Spleen (tissue), 11 donors: ENCODE results near the gene CSMD2. TPM values are rescaled to one million over a fixed set of nuclear protein-coding genes. Genes with fewer than 3 reads are reported as not detected.

Source experiments
- DNase-seq: peaks from one replicate; pipeline ENCODE4 v3.0.0-alpha.2; 2020
- H3K27ac ChIP-seq, 8 donors: fragments of 200-600 bp; sonication (generic) in 7 of 8; 1 replicate in 4 of 8; 2 replicates in 4 of 8; pipeline versions ENCODE4 v1.5.0 to v1.8.0; 2016 to 2021; ENCODE audit warnings: inconsistent platforms in 4 of 8, mild to moderate bottlenecking in 4 of 8, moderate library complexity in 1 of 8
- H3K27me3 ChIP-seq, 7 donors: fragments of 200-600 bp; sonication (generic) in 6 of 7; replicated peaks in 1 of 7; 1 replicate in 4 of 7; 2 replicates in 3 of 7; pipeline versions ENCODE4 v1.5.0 to v1.8.0; 2016 to 2021; ENCODE audit warnings: inconsistent platforms in 3 of 7, mild to moderate bottlenecking in 1 of 7
- H3K36me3 ChIP-seq, 6 donors: fragments of 200-600 bp; sonication (generic) in 5 of 6; 1 replicate in 4 of 6; 2 replicates in 2 of 6; pipeline versions ENCODE4 v1.5.0 to v1.8.0; 2016 to 2021; ENCODE audit warnings: inconsistent platforms in 2 of 6
- H3K4me1 ChIP-seq, 6 donors: fragments of 200-600 bp; sonication (generic) in 5 of 6; 1 replicate in 3 of 6; 2 replicates in 3 of 6; pipeline versions ENCODE4 v1.5.0 to v1.8.0; 2016 to 2021; ENCODE audit warnings: inconsistent platforms in 3 of 6
- H3K4me3 ChIP-seq, 8 donors: fragments of 200-600 bp; sonication (generic) in 7 of 8; 1 replicate in 4 of 8; 2 replicates in 4 of 8; pipeline versions ENCODE4 v1.5.0 to v1.8.0; 2016 to 2021; ENCODE audit warnings: inconsistent platforms in 4 of 8, mild to moderate bottlenecking in 4 of 8, moderate library complexity in 2 of 8
- H3K9me3 ChIP-seq, 8 donors: fragments of 200-600 bp; sonication (generic) in 7 of 8; 1 replicate in 4 of 8; 2 replicates in 4 of 8; pipeline versions ENCODE4 v1.5.0 to v1.8.0; 2016 to 2021; ENCODE audit warnings: inconsistent platforms in 4 of 8
- CTCF ChIP-seq, 11 experiments: fragments of 200-600 bp in 7 of 11; fragments of 450-650 bp in 4 of 11; sonication (generic) in 4 of 11; IDR thresholded peaks in 8 of 11; conservative IDR thresholded peaks in 3 of 11; 1 replicate in 7 of 11; 2 replicates in 4 of 11; pipeline versions ENCODE4 v1.4.0 to v1.8.0; 2016 to 2021; ENCODE audit warnings: antibody characterized with exemption in 11 of 11, inconsistent platforms in 4 of 11, mild to moderate bottlenecking in 1 of 11
- POLR2A ChIP-seq, 3 donors: fragments of 450-650 bp; IDR thresholded peaks; one replicate each; pipeline ENCODE4 v1.5.1; 2017; ENCODE audit warnings: antibody characterized with exemption in 3 of 3, mild to moderate bottlenecking in 1 of 3
- POLR2AphosphoS5 ChIP-seq, 3 donors: sonication (generic); formaldehyde crosslinking; IDR thresholded peaks; one replicate each; pipeline ENCODE4 v1.5.1; 2017; ENCODE audit warnings: antibody characterized with exemption in 3 of 3
- WGBS, 5 donors: extraction: QIAGEN DNeasy Blood & Tissue Kit in 3 of 5; methylation state at CpG; one replicate each; pipeline versions ENCODE4 v1.1.5 to v1.1.7; 2013 to 2018; 5-methylcytosine and 5-hydroxymethylcytosine counted together
- intact Hi-C: fragments of 100-400 bp; cut with DNase I; formaldehyde crosslinking; loops from one replicate; pipeline ENCODE4 v1.15.0; 2023; ENCODE audit warnings: low total_unique reads
- polyA plus RNA-seq, 3 donors: library from polyadenylated mRNA; stranded (reverse); fragments of 200-250 nt; gene quantifications; one replicate each; pipeline ENCODE4 v1.2.1, GENCODE V29; 2013
- total RNA-seq, 7 donors: library from RNA; depleted of rRNA in 3 of 7; stranded (reverse); fragments of >200 nt in 3 of 7; fragmentation: NEBNext Ultra II Directional in 4 of 7; extraction: Animal tissue kit (Norgen Biotek cat#: 25700) in 4 of 7; gene quantifications; one replicate each; pipeline versions ENCODE4 v1.1.0 to v1.2.1, GENCODE V29; 2016 to 2021
- donor health status: healthy with polysubstance abuse.
- donor health status: DM: no; HTN: no; CAD: no; lungs with moderate emphysema.
- donor health status: DM: no; HTN: no; CAD: no.
- donor health status: Bipolar disorder and iron deficiency.
- donor health status: healthy.
- donor health status: DM: no; HTN: no; CAD: no.
- donor health status: DM: yes; HTN: yes; CAD: no.

Gene CSMD2
- total and polyA plus RNA-seq, 10 donors: 0.12 to 2.7 (median 0.96) TPM

DNA sequence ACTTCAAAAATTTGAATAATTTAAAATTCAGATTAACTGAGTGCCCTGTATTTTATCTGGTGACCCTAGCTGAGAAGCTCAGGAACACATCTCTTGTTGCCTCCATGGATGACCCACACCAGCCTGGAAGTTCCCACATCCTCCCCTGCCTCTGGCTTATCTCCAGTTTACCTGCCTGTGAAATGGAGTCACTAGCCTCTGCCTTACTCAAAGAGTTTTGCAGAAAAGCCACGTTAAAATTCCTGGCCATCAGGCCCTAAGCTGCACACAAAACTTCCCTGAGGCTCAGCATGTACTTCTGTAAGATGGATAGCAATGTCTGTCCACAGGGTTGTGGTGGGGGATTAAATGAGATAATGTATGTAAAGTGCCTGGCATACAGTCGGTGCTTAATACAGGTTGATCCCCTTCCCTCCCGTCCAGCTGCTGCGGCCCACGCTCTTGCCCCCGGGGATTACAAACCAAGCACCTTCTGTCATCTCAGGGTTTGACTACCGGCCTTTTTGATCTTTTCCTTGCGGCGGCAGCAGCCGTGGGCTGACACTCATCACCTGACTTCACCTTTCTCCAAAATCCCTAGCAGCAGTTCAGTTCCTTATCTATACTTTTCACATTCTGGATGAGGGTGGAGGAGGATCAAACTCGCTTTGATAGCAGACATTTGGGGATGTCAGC, 136.5 kb downstream of the CSMD2 start:
- intact Hi-C loops: no loop called here
- H3K36me3 ChIP-seq: no peaks in the 10 kb centered on the region
- H3K27me3 ChIP-seq: peaks cover 0 to 40% (median 0%) of the 10 kb centered on the region in 7 donors
- WGBS, 5 donors: 69 to 84% (median 81%) methylated on average over 11 of the region's 11 CpGs
- H3K4me1 ChIP-seq: no peaks in the 10 kb centered on the region
- DNase-seq: no peak
- no peak overlapping the region for H3K4me3 ChIP-seq
- TF ChIP-seq POLR2A (IDR thresholded peaks at IDR 0.05): no peak
- H3K27ac ChIP-seq: no peak overlapping the region
- no peaks in the 10 kb centered on the region for H3K9me3 ChIP-seq

DNA sequence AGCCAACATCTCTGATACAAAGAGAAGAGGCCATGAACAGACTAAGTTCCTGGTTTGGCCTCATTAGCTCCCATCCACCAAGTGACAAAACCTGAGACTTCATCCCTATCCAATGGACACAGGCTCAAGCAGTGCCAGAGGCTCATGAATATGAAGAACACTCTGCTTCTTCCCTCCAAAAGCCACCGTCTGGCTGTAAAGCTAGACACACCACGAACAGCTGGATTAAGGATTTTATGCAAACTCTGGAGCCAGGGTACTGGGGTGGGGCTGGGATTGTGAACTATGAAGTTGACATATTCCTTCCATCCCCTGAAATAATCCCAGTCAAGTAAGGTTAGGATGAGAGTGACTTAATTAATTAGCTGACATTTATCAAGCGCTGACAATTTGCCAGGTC, 139.4 kb downstream of the CSMD2 start:
- DNase-seq: no peak
- H3K4me1 ChIP-seq: no peaks in the 10 kb centered on the region
- no peak overlapping the region for H3K4me3 ChIP-seq
- H3K9me3 ChIP-seq: no peaks in the 10 kb centered on the region
- TF ChIP-seq CTCF (IDR thresholded peaks at IDR 0.05 in 8 of 11, conservative IDR thresholded peaks at IDR 0.05 in 3 of 11) (no peak), POLR2A (IDR thresholded peaks at IDR 0.05) (no peak), POLR2AphosphoS5 (IDR thresholded peaks at IDR 0.05) (no peak)
- no peaks in the 10 kb centered on the region for H3K36me3 ChIP-seq
- no peak overlapping the region for H3K27ac ChIP-seq
- 74 to 92% (median 80%) methylated on average over 3 of the region's 3 CpGs for WGBS, 5 donors
- intact Hi-C loops: no loop called here
- peaks cover 0 to 34% (median 0%) of the 10 kb centered on the region in 7 donors for H3K27me3 ChIP-seq

DNA sequence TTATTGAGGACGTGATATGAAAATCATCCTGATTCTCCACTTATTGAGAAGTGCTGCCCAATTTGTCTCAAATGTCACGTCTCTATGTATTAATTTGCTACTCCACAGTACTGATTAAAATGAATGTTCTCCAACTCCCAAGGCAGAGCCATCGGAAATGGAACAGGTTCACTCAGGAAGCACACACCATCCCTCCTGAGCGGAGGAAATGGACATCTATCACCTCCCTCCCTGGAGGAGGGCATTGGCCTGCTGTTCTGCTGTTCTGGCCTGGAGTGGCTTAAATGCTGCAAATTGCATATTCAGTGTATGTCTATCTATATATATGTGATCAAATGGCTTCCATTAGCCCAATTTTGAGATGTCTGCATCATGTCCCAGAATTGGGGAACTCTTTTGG, 140.5 kb downstream of the CSMD2 start:
- H3K36me3 ChIP-seq: no peaks in the 10 kb centered on the region
- no peak overlapping the region for H3K4me3 ChIP-seq
- TF ChIP-seq CTCF (IDR thresholded peaks at IDR 0.05 in 8 of 11, conservative IDR thresholded peaks at IDR 0.05 in 3 of 11) (no peak), POLR2A (IDR thresholded peaks at IDR 0.05) (no peak), POLR2AphosphoS5 (IDR thresholded peaks at IDR 0.05) (no peak)
- no peaks in the 10 kb centered on the region for H3K4me1 ChIP-seq
- H3K27me3 ChIP-seq: peaks cover 0 to 42% (median 0%) of the 10 kb centered on the region in 7 donors
- no peak for DNase-seq
- no peak overlapping the region for H3K27ac ChIP-seq
- H3K9me3 ChIP-seq: no peaks in the 10 kb centered on the region
- 73 to 79% (median 79%) methylated on average over 4 of the region's 4 CpGs for WGBS, 5 donors
- intact Hi-C loops: no loop called here

- no peak overlapping the region for H3K4me3 ChIP-seq
- peaks cover 0 to 48% (median 0%) of the 10 kb centered on the region in 7 donors for H3K27me3 ChIP-seq
- WGBS, 5 donors: 64 to 74% (median 70%) methylated on average over 7 of the region's 7 CpGs
- no peak for DNase-seq
- no peak for TF ChIP-seq POLR2AphosphoS5 (IDR thresholded peaks at IDR 0.05)
- TF ChIP-seq CTCF (IDR thresholded peaks at IDR 0.05 in 8 of 11, conservative IDR thresholded peaks at IDR 0.05 in 3 of 11): no peak
- no peaks in the 10 kb centered on the region for H3K36me3 ChIP-seq
- intact Hi-C loops: no loop called here
- H3K4me1 ChIP-seq: no peaks in the 10 kb centered on the region
- H3K27ac ChIP-seq: no peak overlapping the region
- H3K9me3 ChIP-seq: no peaks in the 10 kb centered on the region
Observed at GRCh38 chr1:34019741-34020552, 145.1 kb downstream of the CSMD2 start.
